ENCODE results near the gene TLK2.

The TLK2 gene

DNA sequence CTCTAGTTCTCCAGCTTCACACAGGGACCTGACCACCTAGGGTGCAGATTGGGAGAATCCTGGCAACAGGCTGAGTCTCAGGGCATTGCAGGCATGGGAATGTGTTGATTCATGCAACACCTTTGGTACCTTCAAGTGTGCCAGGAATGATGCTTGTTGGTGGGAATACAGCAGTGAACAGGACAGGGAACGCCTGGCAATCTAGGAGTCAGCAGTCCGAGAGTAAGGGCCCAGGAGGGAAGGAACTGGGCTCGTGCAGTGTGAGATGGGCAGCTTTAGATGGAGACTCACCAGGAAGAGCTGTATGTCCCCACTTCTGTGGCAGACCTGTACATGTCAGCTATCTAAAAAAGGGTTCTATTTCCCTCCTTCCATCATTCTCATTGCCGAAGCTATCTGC, 136.9 kb downstream of the TLK2 start:
- TF ChIP-seq ZNF70 (CRISPR knock-in tag; IDR thresholded peaks at IDR 0.05) (no peak), ESRRG (CRISPR knock-in tag; IDR thresholded peaks at IDR 0.05) (no peak), TCF4 (CRISPR knock-in tag; IDR thresholded peaks at IDR 0.05; ENCODE audit: borderline replicate concordance) (no peak), ZNF565 (CRISPR knock-in tag; conservative IDR thresholded peaks at IDR 0.05; ENCODE audit: low read depth) (no peak), ZC3H10 (CRISPR knock-in tag; IDR thresholded peaks at IDR 0.05) (no peak), RARB (CRISPR knock-in tag; IDR thresholded peaks at IDR 0.05) (no peak), ISL1 (CRISPR knock-in tag; IDR thresholded peaks at IDR 0.05) (no peak)
- TF ChIP-seq, protein P1, sequence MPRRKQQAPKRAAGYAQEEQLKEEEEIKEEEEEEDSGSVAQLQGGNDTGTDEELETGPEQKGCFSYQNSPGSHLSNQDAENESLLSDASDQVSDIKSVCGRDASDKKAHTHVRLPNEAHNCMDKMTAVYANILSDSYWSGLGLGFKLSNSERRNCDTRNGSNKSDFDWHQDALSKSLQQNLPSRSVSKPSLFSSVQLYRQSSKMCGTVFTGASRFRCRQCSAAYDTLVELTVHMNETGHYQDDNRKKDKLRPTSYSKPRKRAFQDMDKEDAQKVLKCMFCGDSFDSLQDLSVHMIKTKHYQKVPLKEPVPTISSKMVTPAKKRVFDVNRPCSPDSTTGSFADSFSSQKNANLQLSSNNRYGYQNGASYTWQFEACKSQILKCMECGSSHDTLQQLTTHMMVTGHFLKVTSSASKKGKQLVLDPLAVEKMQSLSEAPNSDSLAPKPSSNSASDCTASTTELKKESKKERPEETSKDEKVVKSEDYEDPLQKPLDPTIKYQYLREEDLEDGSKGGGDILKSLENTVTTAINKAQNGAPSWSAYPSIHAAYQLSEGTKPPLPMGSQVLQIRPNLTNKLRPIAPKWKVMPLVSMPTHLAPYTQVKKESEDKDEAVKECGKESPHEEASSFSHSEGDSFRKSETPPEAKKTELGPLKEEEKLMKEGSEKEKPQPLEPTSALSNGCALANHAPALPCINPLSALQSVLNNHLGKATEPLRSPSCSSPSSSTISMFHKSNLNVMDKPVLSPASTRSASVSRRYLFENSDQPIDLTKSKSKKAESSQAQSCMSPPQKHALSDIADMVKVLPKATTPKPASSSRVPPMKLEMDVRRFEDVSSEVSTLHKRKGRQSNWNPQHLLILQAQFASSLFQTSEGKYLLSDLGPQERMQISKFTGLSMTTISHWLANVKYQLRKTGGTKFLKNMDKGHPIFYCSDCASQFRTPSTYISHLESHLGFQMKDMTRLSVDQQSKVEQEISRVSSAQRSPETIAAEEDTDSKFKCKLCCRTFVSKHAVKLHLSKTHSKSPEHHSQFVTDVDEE (CRISPR knock-in tag; IDR thresholded peaks at IDR 0.05): no peak
- TF ChIP-seq, protein P2, sequence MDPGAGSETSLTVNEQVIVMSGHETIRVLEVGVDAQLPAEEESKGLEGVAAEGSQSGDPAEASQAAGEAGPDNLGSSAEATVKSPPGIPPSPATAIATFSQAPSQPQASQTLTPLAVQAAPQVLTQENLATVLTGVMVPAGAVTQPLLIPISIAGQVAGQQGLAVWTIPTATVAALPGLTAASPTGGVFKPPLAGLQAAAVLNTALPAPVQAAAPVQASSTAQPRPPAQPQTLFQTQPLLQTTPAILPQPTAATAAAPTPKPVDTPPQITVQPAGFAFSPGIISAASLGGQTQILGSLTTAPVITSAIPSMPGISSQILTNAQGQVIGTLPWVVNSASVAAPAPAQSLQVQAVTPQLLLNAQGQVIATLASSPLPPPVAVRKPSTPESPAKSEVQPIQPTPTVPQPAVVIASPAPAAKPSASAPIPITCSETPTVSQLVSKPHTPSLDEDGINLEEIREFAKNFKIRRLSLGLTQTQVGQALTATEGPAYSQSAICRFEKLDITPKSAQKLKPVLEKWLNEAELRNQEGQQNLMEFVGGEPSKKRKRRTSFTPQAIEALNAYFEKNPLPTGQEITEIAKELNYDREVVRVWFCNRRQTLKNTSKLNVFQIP (CRISPR knock-in tag; IDR thresholded peaks at IDR 0.05; ENCODE audit: borderline replicate concordance, low read depth): no peak
- ATAC-seq: no peak

DNA sequence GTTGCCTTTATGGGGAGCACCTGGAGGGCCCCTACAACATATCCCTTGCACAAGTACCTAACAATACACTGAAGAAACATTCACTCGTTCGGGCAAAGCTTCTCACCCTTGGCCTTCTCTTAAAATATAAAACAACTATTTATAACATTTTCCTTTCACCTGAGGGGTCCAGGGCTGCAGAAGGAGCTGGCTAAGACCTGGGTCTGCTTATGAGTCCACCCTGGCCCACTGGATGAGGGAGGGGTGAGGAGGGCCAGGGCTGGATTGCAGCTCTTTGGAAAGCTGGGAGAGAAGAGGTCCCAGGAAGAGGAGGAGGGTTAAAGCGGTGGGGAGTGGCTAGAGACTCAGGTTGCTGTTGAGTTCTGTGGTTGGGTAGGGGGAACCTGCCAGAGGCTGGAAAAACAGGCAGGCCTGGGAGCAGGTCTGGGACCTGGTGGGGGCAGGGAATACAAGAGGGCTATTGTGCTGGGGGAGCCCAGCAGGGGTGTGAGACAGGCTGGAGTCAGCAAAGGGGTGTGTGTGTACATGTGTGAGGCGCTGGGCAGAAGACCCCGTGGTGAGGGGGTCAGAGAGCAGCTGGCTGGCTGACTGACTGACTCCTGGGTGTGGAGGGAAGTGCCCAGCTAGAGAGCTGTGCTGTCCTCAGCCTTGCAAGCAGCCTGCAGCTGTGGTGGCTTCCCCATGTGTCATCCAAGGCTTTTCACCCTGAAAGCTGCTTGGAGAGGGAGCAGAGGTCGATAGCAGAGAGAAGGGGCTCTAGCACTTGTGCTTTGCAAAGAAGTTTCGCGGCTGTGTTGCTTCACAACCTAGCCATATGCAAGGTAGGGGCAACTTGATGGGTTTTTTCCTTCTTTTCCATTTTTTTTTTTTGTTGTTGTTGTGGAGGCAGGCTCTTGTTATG, 138.6 kb downstream of the TLK2 start:
- TF ChIP-seq ZC3H10 (CRISPR knock-in tag; IDR thresholded peaks at IDR 0.05) (no peak), ZFP30 (CRISPR knock-in tag; IDR thresholded peaks at IDR 0.05) (0 out of 2 replicates have a peak, but pooled peaks have one; percentile 27), GLIS3 (CRISPR knock-in tag; IDR thresholded peaks at IDR 0.05) (0 out of 2 replicates have a peak, but pooled peaks have one; percentile 34)
- no peak for ATAC-seq

DNA sequence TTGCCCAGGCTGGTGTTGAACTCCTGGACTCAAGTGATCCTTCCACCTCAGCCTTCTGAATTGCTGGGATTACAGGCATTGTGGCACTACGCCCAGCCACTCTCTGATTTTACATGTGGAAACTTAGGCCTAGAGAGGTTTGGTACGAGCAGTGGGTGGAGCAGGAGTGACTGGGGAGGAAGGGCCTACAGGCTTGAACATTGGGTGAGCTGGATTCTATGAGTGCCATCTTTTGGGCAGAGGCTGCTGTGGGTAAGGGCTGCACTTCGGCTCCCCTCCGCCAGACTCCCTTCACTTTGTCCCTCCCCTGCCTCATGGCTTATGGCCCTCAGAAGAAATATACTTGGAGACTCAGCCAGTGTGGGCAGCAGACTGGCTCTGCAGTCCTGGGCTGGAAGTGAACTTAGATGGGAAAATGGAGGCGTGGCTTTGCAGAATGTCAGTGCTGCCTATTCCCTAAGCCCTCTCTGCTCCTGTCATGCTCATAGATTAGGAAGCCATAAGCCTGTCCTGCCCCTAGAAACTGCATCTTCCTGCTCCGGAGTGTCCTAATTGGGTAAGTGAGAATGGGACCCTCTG, 139.4 kb downstream of the TLK2 start:
- peak; percentile 23 for ATAC-seq
- TF ChIP-seq, protein P3, sequence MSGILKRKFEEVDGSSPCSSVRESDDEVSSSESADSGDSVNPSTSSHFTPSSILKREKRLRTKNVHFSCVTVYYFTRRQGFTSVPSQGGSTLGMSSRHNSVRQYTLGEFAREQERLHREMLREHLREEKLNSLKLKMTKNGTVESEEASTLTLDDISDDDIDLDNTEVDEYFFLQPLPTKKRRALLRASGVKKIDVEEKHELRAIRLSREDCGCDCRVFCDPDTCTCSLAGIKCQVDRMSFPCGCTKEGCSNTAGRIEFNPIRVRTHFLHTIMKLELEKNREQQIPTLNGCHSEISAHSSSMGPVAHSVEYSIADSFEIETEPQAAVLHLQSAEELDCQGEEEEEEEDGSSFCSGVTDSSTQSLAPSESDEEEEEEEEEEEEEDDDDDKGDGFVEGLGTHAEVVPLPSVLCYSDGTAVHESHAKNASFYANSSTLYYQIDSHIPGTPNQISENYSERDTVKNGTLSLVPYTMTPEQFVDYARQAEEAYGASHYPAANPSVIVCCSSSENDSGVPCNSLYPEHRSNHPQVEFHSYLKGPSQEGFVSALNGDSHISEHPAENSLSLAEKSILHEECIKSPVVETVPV (CRISPR knock-in tag; IDR thresholded peaks at IDR 0.05): no peak
- TF ChIP-seq ZNF8 (CRISPR knock-in tag; IDR thresholded peaks at IDR 0.05) (no peak), ZFP30 (CRISPR knock-in tag; IDR thresholded peaks at IDR 0.05) (no peak), BACH2 (CRISPR knock-in tag; IDR thresholded peaks at IDR 0.05; ENCODE audit: borderline replicate concordance) (no peak), PPARA (CRISPR knock-in tag; IDR thresholded peaks at IDR 0.05; ENCODE audit: borderline replicate concordance) (no peak), SNAI2 (CRISPR knock-in tag; IDR thresholded peaks at IDR 0.05) (no peak), ESRRG (CRISPR knock-in tag; IDR thresholded peaks at IDR 0.05) (no peak), ZNF70 (CRISPR knock-in tag; IDR thresholded peaks at IDR 0.05) (no peak), ZC3H10 (CRISPR knock-in tag; IDR thresholded peaks at IDR 0.05) (no peak), CSDC2 (CRISPR knock-in tag; IDR thresholded peaks at IDR 0.05) (no peak), ZNF565 (CRISPR knock-in tag; conservative IDR thresholded peaks at IDR 0.05; ENCODE audit: low read depth) (no peak)
- TF ChIP-seq, protein P4, sequence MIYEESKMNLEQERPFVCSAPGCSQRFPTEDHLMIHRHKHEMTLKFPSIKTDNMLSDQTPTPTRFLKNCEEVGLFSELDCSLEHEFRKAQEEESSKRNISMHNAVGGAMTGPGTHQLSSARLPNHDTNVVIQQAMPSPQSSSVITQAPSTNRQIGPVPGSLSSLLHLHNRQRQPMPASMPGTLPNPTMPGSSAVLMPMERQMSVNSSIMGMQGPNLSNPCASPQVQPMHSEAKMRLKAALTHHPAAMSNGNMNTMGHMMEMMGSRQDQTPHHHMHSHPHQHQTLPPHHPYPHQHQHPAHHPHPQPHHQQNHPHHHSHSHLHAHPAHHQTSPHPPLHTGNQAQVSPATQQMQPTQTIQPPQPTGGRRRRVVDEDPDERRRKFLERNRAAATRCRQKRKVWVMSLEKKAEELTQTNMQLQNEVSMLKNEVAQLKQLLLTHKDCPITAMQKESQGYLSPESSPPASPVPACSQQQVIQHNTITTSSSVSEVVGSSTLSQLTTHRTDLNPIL (CRISPR knock-in tag; IDR thresholded peaks at IDR 0.05; ENCODE audit: low read depth): no peak
- TF ChIP-seq, protein P1 (CRISPR knock-in tag; IDR thresholded peaks at IDR 0.05): no peak
- TF ChIP-seq, protein P2 (CRISPR knock-in tag; IDR thresholded peaks at IDR 0.05; ENCODE audit: borderline replicate concordance, low read depth): no peak
